D721Med (cell line): ENCODE measurements around the gene PFN1.
"Not testable (repeated sequence)": the region's sequence is repeated elsewhere in the genome, so short reads cannot be mapped to it uniquely, and the experiment has no call there.

Experiments used
- DNase-seq: peaks from one replicate; pipeline ENCODE4 v3.0.0; 2011; ENCODE audit warnings: low spot score; ENCODE audit not compliant: insufficient read length
- FAIRE-seq: peaks from 2 replicates; lab custom pipeline; 2011; peaks lifted over from hg19 to GRCh38; lab: Jason Lieb, UNC
- CTCF ChIP-seq: IDR thresholded peaks from 2 replicates; pipeline ENCODE4 v1.5.1; 2012; ENCODE audit warnings: mild to moderate bottlenecking, control low read depth; ENCODE audit not compliant: insufficient read depth; ENCODE audit errors: missing control alignments

Gene PFN1

DNA sequence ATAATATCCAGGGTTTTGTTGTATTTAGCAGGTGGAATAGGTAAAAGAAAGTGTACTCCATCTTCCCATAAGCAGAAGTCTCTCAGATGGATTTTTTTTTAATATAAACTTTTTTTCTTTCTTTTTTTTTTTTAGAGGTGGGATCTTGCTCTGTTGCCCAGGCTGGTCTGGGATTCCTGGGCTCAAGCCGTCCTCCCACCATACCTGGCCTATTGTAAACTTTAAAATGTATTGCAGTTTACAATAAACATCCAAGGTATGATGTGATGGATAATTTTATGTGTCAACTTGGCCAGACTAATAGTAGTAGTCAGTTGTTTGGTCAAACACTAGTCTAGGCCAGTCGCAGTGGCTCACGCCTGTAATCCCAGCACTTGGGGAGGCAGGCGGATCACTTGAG lies 27.0 kb downstream of the PFN1 start:
- no peak for TF ChIP-seq CTCF
- DNase-seq, result no peak
- FAIRE-seq, result no peak

DNA sequence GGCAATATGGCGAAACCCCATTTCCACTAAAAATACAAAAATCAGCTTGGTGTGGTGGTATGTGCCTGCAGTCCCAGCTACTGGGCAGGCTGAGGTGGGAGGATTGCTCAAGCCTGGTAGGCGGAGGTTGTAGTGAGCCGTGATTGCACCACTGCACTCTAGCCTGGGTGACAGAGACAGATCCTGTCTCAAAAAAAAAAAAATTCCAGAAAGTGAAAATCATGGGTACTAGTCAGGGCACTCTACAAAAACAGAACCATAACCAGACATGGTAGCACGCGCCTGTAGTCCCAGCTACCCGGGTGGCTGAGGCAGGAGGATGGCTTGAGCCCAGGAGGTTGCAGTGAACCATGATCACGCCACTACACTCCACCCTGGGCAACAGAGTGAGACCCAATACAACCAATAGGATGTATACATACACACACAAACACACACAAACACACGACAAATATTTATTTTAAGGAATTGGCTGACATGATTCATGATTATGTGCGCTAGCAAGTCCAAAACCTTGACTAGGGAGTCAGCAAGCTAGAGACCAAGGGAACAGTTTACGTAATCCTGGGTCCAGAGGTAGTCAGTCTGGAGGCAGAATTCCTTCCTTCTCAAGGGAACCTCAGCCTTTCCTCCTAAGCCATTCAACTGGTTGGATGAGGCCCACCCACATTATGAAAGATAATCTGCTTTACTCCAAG lies 27.8 kb downstream of the PFN1 start:
- TF ChIP-seq CTCF, result no peak
- FAIRE-seq, result no peak
- DNase-seq, result no peak

DNA sequence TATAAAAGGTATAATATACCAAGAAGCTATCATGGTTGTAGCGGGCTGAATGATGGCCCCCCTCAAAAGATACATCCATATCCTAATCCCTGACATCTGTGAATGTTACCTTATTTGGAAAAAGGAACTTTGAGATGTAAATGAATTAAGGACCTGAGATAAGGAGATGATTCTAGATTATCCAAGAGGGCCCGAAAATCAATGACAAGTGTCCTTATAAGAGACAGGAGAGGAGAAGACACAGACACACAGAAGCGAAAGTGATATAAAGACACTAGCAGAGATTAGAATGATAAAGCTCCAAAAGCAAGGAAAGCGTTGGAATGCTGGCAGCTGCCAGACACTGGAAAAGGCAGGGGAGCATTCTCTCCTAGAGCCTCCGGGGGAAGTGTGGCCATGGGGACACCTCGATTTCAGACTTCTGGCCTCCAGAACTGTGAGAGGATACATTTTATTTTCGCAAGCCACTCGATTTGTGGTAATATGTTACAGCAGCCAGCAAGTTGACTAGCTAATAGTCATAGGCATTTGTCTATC lies 28.8 kb downstream of the PFN1 start:
- FAIRE-seq (no peak), DNase-seq (peak; percentile 22)
- no peak for TF ChIP-seq CTCF

GRCh38 chr17:4914551-4914950 lies 33.8 kb downstream of the PFN1 start:
- not testable (repeated sequence) for FAIRE-seq, DNase-seq

DNA sequence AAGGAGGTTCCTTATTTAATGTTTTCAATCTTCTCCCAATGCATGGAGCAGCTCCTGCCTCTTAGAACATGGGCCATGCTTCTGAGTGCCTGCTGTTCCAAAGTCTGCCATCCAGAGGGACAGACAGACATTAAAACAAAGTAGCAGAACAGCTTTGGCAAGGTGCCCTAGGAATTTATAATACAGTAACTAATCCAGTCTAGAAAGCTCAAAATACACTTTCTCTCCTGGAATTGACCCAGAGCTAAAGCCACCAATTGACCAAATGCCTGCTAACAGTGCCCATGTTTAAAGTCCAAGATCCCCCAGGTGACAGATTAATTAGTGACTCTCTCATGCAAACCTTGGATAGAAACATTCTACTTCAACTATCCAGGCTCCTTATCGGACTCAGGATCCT lies 34.3 kb downstream of the PFN1 start:
- no peak for DNase-seq

GRCh38 chr17:4908711-4909496 lies 39.4 kb downstream of the PFN1 start:
- FAIRE-seq (no peak), DNase-seq (peak; percentile 59)
- TF ChIP-seq CTCF, result peak; percentile 49

More for the DNA sequence above, 34.3 kb downstream of the PFN1 start:
- FAIRE-seq, result no peak
- TF ChIP-seq CTCF, result no peak

GRCh38 chr17:4908301-4908700 lies 40.0 kb downstream of the PFN1 start:
- no peak for TF ChIP-seq CTCF
- DNase-seq (no peak), FAIRE-seq (no peak)

GRCh38 chr17:4906642-4907041 lies 41.7 kb downstream of the PFN1 start:
- FAIRE-seq, DNase-seq: not testable (repeated sequence)
